Measurements from ENCODE around the gene ZMAT5. TPM values are rescaled to one million over a fixed set of nuclear protein-coding genes. Genes with fewer than 3 reads are reported as not detected.

Gene ZMAT5
- total and polyA plus RNA-seq, 9 of the 15 experiments (the other 6 are each of a cell fraction or from before 2014, with no cell fraction given), result 2.0 to 25.2 (median 11.9) TPM

DNA sequence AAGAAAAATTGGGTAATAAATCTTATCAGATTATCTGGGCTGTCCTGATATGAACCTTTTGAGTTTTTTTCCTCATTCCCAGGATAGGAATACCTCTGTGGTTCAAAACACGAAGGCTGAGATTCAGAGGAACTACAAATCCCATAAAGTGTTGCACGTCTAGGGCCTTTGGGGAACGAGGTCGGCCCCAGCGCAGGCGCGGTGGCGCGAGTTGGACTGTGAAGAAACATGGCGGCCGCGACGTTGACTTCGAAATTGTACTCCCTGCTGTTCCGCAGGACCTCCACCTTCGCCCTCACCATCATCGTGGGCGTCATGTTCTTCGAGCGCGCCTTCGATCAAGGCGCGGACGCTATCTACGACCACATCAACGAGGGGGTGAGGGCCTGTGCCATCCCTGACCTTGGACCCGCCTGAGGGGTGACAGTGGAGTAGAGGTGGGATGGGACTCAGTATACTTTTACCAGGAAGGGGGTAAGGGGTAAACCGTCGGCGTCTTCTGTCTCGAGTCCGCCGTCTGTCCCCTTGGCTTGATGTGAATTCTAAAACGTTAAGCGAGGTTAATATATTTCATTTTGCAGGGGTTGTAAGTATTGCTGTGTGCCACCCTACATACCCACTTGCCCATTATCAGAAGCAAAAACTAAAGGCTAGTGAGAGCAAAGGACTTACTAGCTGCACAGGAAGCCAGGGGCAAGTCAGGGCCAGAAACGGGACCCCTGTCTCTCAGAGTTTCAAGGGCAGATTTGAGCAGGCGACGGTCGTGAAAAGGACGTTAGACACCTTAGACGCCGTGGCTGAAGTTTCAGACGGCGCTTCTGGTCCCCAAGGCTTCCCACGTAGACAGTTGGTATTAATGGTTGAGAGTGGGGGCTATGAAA, 604 bp upstream of the ZMAT5 start, which contains the start of gene UQCR10 (continued):
- TF ChIP-seq, protein P1, sequence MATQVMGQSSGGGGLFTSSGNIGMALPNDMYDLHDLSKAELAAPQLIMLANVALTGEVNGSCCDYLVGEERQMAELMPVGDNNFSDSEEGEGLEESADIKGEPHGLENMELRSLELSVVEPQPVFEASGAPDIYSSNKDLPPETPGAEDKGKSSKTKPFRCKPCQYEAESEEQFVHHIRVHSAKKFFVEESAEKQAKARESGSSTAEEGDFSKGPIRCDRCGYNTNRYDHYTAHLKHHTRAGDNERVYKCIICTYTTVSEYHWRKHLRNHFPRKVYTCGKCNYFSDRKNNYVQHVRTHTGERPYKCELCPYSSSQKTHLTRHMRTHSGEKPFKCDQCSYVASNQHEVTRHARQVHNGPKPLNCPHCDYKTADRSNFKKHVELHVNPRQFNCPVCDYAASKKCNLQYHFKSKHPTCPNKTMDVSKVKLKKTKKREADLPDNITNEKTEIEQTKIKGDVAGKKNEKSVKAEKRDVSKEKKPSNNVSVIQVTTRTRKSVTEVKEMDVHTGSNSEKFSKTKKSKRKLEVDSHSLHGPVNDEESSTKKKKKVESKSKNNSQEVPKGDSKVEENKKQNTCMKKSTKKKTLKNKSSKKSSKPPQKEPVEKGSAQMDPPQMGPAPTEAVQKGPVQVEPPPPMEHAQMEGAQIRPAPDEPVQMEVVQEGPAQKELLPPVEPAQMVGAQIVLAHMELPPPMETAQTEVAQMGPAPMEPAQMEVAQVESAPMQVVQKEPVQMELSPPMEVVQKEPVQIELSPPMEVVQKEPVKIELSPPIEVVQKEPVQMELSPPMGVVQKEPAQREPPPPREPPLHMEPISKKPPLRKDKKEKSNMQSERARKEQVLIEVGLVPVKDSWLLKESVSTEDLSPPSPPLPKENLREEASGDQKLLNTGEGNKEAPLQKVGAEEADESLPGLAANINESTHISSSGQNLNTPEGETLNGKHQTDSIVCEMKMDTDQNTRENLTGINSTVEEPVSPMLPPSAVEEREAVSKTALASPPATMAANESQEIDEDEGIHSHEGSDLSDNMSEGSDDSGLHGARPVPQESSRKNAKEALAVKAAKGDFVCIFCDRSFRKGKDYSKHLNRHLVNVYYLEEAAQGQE (IDR thresholded peaks at IDR 0.05; ENCODE audit: borderline replicate concordance), result no peak
- TF ChIP-seq, protein P1 (CRISPR knock-in tag; IDR thresholded peaks at IDR 0.05; ENCODE audit: low read depth), result no peak
- TF ChIP-seq, protein P2, sequence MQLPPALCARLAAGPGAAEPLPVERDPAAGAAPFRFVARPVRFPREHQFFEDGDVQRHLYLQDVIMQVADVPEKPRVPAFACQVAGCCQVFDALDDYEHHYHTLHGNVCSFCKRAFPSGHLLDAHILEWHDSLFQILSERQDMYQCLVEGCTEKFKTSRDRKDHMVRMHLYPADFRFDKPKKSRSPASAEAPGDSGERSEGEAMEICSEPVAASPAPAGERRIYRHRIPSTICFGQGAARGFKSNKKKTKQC (CRISPR knock-in tag; IDR thresholded peaks at IDR 0.05), result no peak
- TF ChIP-seq CEBPB (tag; IDR thresholded peaks at IDR 0.05) (no peak), MECOM (CRISPR knock-in tag; IDR thresholded peaks at IDR 0.05) (no peak), NFIC (IDR thresholded peaks at IDR 0.05) (peak; percentile 37; the same call in 1 of the 2 replicates), NFIX (CRISPR knock-in tag; IDR thresholded peaks at IDR 0.05; ENCODE audit: low read depth) (no peak), MAFG (tag; conservative IDR thresholded peaks at IDR 0.05) (no peak), NFATC3 (IDR thresholded peaks at IDR 0.05) (no peak), KDM2B (CRISPR knock-in tag; IDR thresholded peaks at IDR 0.05) (no peak), ERF (CRISPR knock-in tag; IDR thresholded peaks at IDR 0.05) (no peak), ZNF780A (CRISPR knock-in tag; IDR thresholded peaks at IDR 0.05) (no peak)
